Transverse colon (tissue), 4 donors: ENCODE data around the gene KIAA1210. TPM values are rescaled to one million over a fixed set of nuclear protein-coding genes. Genes with fewer than 3 reads are reported as not detected.
A peak's percentile ranks its signal among the peaks of the same experiment; 100 is the strongest.

Experiments
- DNase-seq: peaks from one replicate; pipeline ENCODE4 v3.0.0-alpha.2; 2019
- H3K27ac ChIP-seq, 4 donors: fragments of 200-600 bp; sonication (generic); 2 replicates each; pipeline ENCODE4 v1.5.1; 2016 to 2018; ENCODE audit warnings: inconsistent platforms in 4 of 4
- H3K27me3 ChIP-seq: fragments of 200-600 bp; sonication (generic); 2 replicates; pipeline ENCODE4 v1.5.1; 2017; ENCODE audit warnings: inconsistent platforms
- H3K36me3 ChIP-seq, 4 donors: fragments of 200-600 bp; sonication (generic); 2 replicates each; pipeline ENCODE4 v1.5.1; 2017 to 2019; ENCODE audit warnings: inconsistent platforms in 4 of 4
- H3K4me1 ChIP-seq, 4 donors: fragments of 200-600 bp; sonication (generic); 2 replicates each; pipeline ENCODE4 v1.5.1; 2017 to 2020; ENCODE audit warnings: inconsistent platforms in 4 of 4
- H3K4me3 ChIP-seq, 4 donors: fragments of 200-600 bp; sonication (generic); 1 replicate in 1 of 4; 2 replicates in 3 of 4; pipeline versions ENCODE4 v1.5.1 to v1.6.1; 2017 to 2019; ENCODE audit warnings: inconsistent platforms in 4 of 4
- H3K9me3 ChIP-seq, 2 donors: fragments of 200-600 bp; sonication (generic); 2 replicates each; pipeline ENCODE4 v1.5.1; 2017 to 2019; ENCODE audit warnings: inconsistent platforms in 2 of 2
- EP300 ChIP-seq: sonication (generic); formaldehyde crosslinking; IDR thresholded peaks from one replicate; pipeline ENCODE4 v1.6.1; 2017; ENCODE audit warnings: antibody characterized with exemption, low read depth
- POLR2A ChIP-seq: fragments of 450-650 bp; IDR thresholded peaks from one replicate; pipeline ENCODE4 v1.6.1; 2016; ENCODE audit warnings: antibody characterized with exemption, mild to moderate bottlenecking, moderate library complexity
- POLR2AphosphoS5 ChIP-seq, 3 donors: sonication (generic); formaldehyde crosslinking; IDR thresholded peaks; one replicate each; pipeline ENCODE4 v1.6.1; 2016; ENCODE audit warnings: antibody characterized with exemption in 3 of 3
- WGBS, 2 donors: methylation state at CpG; one replicate each; pipeline ENCODE4 v1.1.5; 2018; ENCODE audit warnings: low coverage in 1 of 2; 5-methylcytosine and 5-hydroxymethylcytosine counted together
- in situ Hi-C, 4 donors: fragments of 200-750 bp; cut with MboI; loops; one replicate each; pipeline versions ENCODE4 v1.15.0 to v1.15.1; 2017; ENCODE audit warnings: low sequenced_read_pairs in 3 of 4, low pct_ligation_motif_present in 1 of 4, low pct_unique_long_range_greater_than_20kb in 1 of 4
- intact Hi-C: fragments of 100-400 bp; cut with DNase I; formaldehyde crosslinking; loops from one replicate; pipeline ENCODE4 v1.15.1; 2023; ENCODE audit warnings: low total_unique reads
- total RNA-seq, 4 donors: library from RNA; depleted of rRNA; stranded (reverse); fragments of >200 nt; gene quantifications; one replicate each; pipeline ENCODE4 v1.1.0, GENCODE V29; 2016
- TF ChIP-seq, protein P1 (sequence below), 5 experiments: fragments of 200-600 bp in 3 of 5; fragments of 450-650 bp in 2 of 5; sonication (generic) in 3 of 5; IDR thresholded peaks; 1 replicate in 2 of 5; 2 replicates in 3 of 5; pipeline ENCODE4 v1.5.1; 2016 to 2017; ENCODE audit warnings: antibody characterized with exemption in 5 of 5, inconsistent platforms in 3 of 5, mild to moderate bottlenecking in 2 of 5, moderate library complexity in 1 of 5

Gene KIAA1210
- total RNA-seq, 4 donors from 2014 or later: not detected

GRCh38 chrX:119158226-119158625, 30.6 kb upstream of the KIAA1210 start:
- intact Hi-C loops (no loop called here), in situ Hi-C loops (no loop called here)
- Histone ChIP-seq H3K27me3 (no peaks in the 10 kb centered on the region), H3K27ac (no peak overlapping the region), H3K36me3 (no peaks in the 10 kb centered on the region), H3K4me1 (no peaks in the 10 kb centered on the region), H3K9me3 (no peaks in the 10 kb centered on the region), H3K4me3 (no peak overlapping the region)
- DNase-seq: no peak
- 60 to 100% methylated on average over 1 to 3 of the region's 3 CpGs for WGBS, 2 donors
- TF ChIP-seq, protein P1, sequence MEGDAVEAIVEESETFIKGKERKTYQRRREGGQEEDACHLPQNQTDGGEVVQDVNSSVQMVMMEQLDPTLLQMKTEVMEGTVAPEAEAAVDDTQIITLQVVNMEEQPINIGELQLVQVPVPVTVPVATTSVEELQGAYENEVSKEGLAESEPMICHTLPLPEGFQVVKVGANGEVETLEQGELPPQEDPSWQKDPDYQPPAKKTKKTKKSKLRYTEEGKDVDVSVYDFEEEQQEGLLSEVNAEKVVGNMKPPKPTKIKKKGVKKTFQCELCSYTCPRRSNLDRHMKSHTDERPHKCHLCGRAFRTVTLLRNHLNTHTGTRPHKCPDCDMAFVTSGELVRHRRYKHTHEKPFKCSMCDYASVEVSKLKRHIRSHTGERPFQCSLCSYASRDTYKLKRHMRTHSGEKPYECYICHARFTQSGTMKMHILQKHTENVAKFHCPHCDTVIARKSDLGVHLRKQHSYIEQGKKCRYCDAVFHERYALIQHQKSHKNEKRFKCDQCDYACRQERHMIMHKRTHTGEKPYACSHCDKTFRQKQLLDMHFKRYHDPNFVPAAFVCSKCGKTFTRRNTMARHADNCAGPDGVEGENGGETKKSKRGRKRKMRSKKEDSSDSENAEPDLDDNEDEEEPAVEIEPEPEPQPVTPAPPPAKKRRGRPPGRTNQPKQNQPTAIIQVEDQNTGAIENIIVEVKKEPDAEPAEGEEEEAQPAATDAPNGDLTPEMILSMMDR (IDR thresholded peaks at IDR 0.05): no peak
- TF ChIP-seq POLR2A (no peak), EP300 (no peak), POLR2AphosphoS5 (IDR thresholded peaks at IDR 0.05) (no peak)

GRCh38 chrX:119156241-119156640, 28.6 kb upstream of the KIAA1210 start:
- in situ Hi-C loops: no loop called here
- no peak for DNase-seq
- no peak overlapping the region for H3K4me3 ChIP-seq
- no peaks in the 10 kb centered on the region for H3K4me1 ChIP-seq
- TF ChIP-seq, protein P1 (IDR thresholded peaks at IDR 0.05): no peak
- TF ChIP-seq POLR2A (no peak), POLR2AphosphoS5 (IDR thresholded peaks at IDR 0.05) (no peak), EP300 (no peak)
- no peaks in the 10 kb centered on the region for H3K27me3 ChIP-seq
- intact Hi-C loops: no loop called here
- H3K36me3 ChIP-seq: no peaks in the 10 kb centered on the region
- H3K27ac ChIP-seq: no peak overlapping the region
- WGBS, 2 donors: 100% methylated on average over 1 of the region's 1 CpG; no CpG with 5 or more reads in 1 of the 2 donors
- no peaks in the 10 kb centered on the region for H3K9me3 ChIP-seq

DNA sequence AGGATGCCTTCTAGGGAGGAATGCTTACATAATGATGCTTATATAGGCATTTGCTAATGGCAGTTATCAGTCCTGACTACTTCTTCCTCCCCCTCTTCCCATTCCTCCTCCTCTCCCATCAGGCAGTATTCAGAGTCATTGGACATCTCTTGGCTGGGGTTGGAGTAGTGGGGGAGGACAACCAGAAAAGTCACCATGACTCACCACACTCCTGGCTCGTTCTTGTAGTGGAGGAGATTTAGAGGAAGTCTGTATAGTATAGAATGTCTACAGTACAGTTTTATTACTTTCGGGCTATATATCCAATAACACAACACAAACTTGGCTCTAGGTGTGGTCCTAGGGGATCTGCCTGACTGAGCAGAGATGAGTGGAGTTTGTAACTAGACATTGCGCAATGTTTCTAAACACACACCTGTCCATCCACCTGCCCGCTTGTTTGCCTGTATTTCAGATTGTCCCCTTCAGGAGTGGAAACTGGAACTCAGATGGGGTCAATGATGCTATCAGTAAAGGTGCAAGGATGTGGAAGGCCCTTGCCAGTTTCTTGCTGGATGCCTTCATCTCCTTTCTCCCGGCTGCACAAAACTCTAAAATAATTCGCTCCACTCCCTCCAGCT, 27.9 kb upstream of the KIAA1210 start:
- H3K36me3 ChIP-seq: no peaks in the 10 kb centered on the region
- DNase-seq: peak; percentile 21
- H3K9me3 ChIP-seq: no peaks in the 10 kb centered on the region
- intact Hi-C loops (no loop called here), in situ Hi-C loops (no loop called here)
- H3K4me1 ChIP-seq: no peaks in the 10 kb centered on the region
- H3K4me3 ChIP-seq: no peak overlapping the region
- TF ChIP-seq POLR2A: no peak
- no peak for TF ChIP-seq EP300
- TF ChIP-seq, protein P1 (IDR thresholded peaks at IDR 0.05): no peak
- no peak for TF ChIP-seq POLR2AphosphoS5 (IDR thresholded peaks at IDR 0.05)
- no peak overlapping the region for H3K27ac ChIP-seq
- 0 to 50% methylated on average over 1 to 6 of the region's 6 CpGs for WGBS, 2 donors
- no peaks in the 10 kb centered on the region for H3K27me3 ChIP-seq

GRCh38 chrX:119151051-119151380, 23.4 kb upstream of the KIAA1210 start:
- intact Hi-C loops: no loop called here

More at GRCh38 chrX:119151051-119151380, 23.4 kb upstream of the KIAA1210 start:
- TF ChIP-seq POLR2AphosphoS5 (IDR thresholded peaks at IDR 0.05) (no peak), POLR2A (no peak), EP300 (no peak)
- TF ChIP-seq, protein P1 (IDR thresholded peaks at IDR 0.05): no peak
- DNase-seq: no peak
- 62% methylated on average over 9 of the region's 9 CpGs; no CpG with 5 or more reads in 1 of the 2 donors for WGBS, 2 donors
- Histone ChIP-seq H3K27me3 (no peaks in the 10 kb centered on the region), H3K9me3 (no peaks in the 10 kb centered on the region), H3K36me3 (no peaks in the 10 kb centered on the region), H3K27ac (no peak overlapping the region), H3K4me3 (no peak overlapping the region), H3K4me1 (no peaks in the 10 kb centered on the region)
- in situ Hi-C loops: no loop called here
